K562 treated with DMSO at 1 percent for 24 hours (cell line): ENCODE results near the gene MCUR1. TPM values are rescaled to one million over a fixed set of nuclear protein-coding genes. Genes with fewer than 3 reads are reported as not detected.

Experiments used
- total RNA-seq: library from RNA; unstranded; fragments of 300-600 nt; gene quantifications from 2 replicates; pipeline ENCODE4 v1.2.3, GENCODE V29; 2022; ENCODE audit warnings: low read depth; ENCODE audit not compliant: insufficient read depth

Gene MCUR1
- total RNA-seq, result 24.6 and 27.6 TPM in 2 replicates

GRCh38 chr6:13814176-13814937 lies at the start of gene MCUR1:
Gene MCUR1 (minus strand): TSS chr6:13814557. CDS start chr6:13814429, 128 bp downstream.

Other genes starting within 250 kb of the MCUR1 start
- gene SIRT5, start 240.0 kb downstream of the MCUR1 start, total RNA-seq, result 6.7 and 7.2 TPM in 2 replicates
- gene NOL7, start 199.2 kb downstream of the MCUR1 start, total RNA-seq, result 117 and 122 TPM in 2 replicates
- 52.3 and 59.9 TPM in 2 replicates for gene RANBP9, start 102.7 kb downstream of the MCUR1 start, total RNA-seq
- 8.4 and 11.6 TPM in 2 replicates for gene RNF182, start 110.4 kb upstream of the MCUR1 start, total RNA-seq